ENCODE data around the gene ZBTB2.
"Not testable (repeated sequence)": the region's sequence is repeated elsewhere in the genome, so short reads cannot be mapped to it uniquely, and the experiment has no call there.

The ZBTB2 gene

GRCh38 chr6:151370509-151371078 is 20.8 kb downstream of the ZBTB2 start:
- DNase-seq (ENCODE audit: low spot score): no peak

GRCh38 chr6:151365233-151365632 is 26.1 kb downstream of the ZBTB2 start:
- DNase-seq (ENCODE audit: low spot score): no peak

- DNase-seq (ENCODE audit: low spot score): no peak
Measured at GRCh38 chr6:151359486-151359885, 31.9 kb downstream of the ZBTB2 start.

GRCh38 chr6:151358475-151358874 is 32.9 kb downstream of the ZBTB2 start:
- no peak for DNase-seq (ENCODE audit: low spot score)

GRCh38 chr6:151357758-151358436 is 33.5 kb downstream of the ZBTB2 start:
- DNase-seq (ENCODE audit: low spot score): no peak

- not testable (repeated sequence) for DNase-seq (ENCODE audit: low spot score)
Measured at GRCh38 chr6:151356983-151357382, 34.4 kb downstream of the ZBTB2 start.

- no peak for DNase-seq (ENCODE audit: low spot score)
Measured at GRCh38 chr6:151353795-151354194, 37.6 kb downstream of the ZBTB2 start.

- DNase-seq (ENCODE audit: low spot score): no peak
Measured at GRCh38 chr6:151352410-151353396, 38.7 kb downstream of the ZBTB2 start.

- no peak for DNase-seq (ENCODE audit: low spot score)
Measured at GRCh38 chr6:151351731-151352130, 39.6 kb downstream of the ZBTB2 start.

- no peak for DNase-seq (ENCODE audit: low spot score)
Measured at GRCh38 chr6:151351146-151351700, 40.1 kb downstream of the ZBTB2 start.

- DNase-seq (ENCODE audit: low spot score): no peak
Measured at GRCh38 chr6:151350442-151351145, 40.8 kb downstream of the ZBTB2 start.

GRCh38 chr6:151349651-151350270 is 41.6 kb downstream of the ZBTB2 start:
- DNase-seq (ENCODE audit: low spot score): no peak

GRCh38 chr6:151342750-151343149 is 48.6 kb downstream of the ZBTB2 start:
- not testable (repeated sequence) for DNase-seq (ENCODE audit: low spot score)

GRCh38 chr6:151341476-151342195 is 49.7 kb downstream of the ZBTB2 start:
- no peak for DNase-seq (ENCODE audit: low spot score)

- DNase-seq (ENCODE audit: low spot score): no peak
Measured at GRCh38 chr6:151340219-151340978, 51.0 kb downstream of the ZBTB2 start.

- no peak for DNase-seq (ENCODE audit: low spot score)
Measured at GRCh38 chr6:151339369-151339768, 52.0 kb downstream of the ZBTB2 start.

GRCh38 chr6:151338651-151339200 is 52.6 kb downstream of the ZBTB2 start:
- no peak for DNase-seq (ENCODE audit: low spot score)

GRCh38 chr6:151335930-151336329 is 55.4 kb downstream of the ZBTB2 start:
- DNase-seq (ENCODE audit: low spot score): no peak

- DNase-seq (ENCODE audit: low spot score): no peak
Measured at GRCh38 chr6:151330130-151330696, 61.1 kb downstream of the ZBTB2 start.

Data from SW480 (cell line).